Activated CD4-positive, alpha-beta T cell treated with anti-CD3 and anti-CD28 coated beads for 24 hours (primary cell): Measurements from ENCODE around the gene LEFTY1.
A peak's percentile ranks its signal among the peaks of the same experiment; 100 is the strongest.
"Not testable (repeated sequence)": the region's sequence is repeated elsewhere in the genome, so short reads cannot be mapped to it uniquely, and the experiment has no call there.

Experiments used
- DNase-seq, 2 donors: peaks; one replicate each; pipeline ENCODE4 v3.0.0-alpha.2; 2020; ENCODE audit warnings: low read depth in 2 of 2

Gene LEFTY1

DNA sequence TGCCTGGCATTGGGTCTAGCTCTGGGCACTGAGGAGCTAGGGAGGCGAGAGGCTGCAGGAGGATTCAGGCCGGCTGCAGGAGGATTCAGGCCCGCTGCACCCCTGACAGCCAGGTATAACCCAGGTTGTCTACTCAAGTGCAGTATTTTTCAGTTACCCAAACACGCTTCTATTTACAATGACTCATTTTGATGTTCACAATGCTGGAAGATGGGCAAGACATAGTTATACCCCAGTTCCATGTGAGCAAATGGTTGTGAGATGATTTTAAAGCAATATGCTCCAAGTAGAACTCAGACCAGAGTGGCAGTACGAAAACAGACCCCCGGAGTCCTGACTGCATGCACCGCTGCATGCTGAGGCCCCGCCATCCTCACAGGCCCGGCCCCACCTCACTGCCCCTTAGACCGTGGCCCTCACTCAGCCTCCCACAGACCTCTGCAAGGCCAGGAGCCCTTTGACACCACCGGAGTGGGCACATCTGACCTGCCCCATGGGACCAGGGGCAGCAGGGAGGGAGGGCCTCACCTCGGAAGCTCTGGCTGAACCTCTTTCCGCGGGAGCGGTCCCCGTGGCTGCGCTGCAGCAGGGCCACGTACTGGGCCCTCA is 553 bp downstream of the LEFTY1 start:
- DNase-seq: no peak

DNA sequence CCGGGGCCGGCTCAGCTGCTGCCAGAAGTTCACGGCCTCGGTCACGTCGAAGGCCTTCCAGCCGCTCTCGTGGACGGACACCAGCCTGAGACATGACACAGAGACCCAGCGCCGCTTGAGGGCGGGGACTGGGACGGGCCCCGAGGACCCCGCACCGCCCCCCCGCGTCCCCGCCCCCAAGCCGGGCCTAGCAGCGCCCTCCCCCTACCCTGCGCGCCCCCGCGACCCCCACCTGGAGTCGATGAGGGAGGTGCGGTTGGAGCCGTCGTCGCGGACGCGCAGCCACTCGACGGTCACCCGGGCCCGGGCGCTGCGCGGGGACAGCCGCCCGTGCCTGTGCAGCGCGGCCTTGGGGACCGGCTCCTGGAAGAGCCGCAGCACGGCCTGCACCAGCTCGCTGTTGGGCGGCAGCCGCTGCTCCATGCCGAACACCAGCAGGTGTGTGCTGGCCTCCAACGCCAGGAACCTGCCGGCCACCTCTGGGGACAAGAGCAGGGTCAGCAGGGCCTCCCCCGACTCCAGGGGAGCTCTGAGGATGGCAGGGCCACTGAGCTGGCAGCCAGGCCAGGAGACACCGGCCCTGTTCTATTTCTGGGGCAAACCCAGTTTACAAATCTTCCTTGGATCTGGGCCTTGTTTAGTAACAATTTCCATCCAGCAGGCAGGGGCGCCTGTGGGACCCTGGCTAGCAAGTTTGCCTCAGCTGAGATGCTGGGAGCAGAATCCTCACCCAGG is 1.2 kb downstream of the LEFTY1 start:
- DNase-seq: not testable (repeated sequence)

DNA sequence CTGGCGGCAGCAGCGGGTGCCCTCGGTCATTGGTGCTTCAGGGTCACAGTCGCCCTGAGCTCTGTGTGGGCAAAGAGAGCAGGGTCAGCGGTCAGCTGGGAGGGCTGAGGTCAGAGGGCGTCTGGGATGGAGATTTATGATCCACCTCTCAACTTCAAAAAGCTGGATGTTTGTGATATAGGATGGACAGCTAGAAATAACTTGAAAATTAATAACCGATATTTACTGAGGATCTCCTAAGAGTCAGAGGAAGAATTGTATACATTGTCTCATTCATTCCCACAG is 2.0 kb downstream of the LEFTY1 start:
- no peak for DNase-seq

DNA sequence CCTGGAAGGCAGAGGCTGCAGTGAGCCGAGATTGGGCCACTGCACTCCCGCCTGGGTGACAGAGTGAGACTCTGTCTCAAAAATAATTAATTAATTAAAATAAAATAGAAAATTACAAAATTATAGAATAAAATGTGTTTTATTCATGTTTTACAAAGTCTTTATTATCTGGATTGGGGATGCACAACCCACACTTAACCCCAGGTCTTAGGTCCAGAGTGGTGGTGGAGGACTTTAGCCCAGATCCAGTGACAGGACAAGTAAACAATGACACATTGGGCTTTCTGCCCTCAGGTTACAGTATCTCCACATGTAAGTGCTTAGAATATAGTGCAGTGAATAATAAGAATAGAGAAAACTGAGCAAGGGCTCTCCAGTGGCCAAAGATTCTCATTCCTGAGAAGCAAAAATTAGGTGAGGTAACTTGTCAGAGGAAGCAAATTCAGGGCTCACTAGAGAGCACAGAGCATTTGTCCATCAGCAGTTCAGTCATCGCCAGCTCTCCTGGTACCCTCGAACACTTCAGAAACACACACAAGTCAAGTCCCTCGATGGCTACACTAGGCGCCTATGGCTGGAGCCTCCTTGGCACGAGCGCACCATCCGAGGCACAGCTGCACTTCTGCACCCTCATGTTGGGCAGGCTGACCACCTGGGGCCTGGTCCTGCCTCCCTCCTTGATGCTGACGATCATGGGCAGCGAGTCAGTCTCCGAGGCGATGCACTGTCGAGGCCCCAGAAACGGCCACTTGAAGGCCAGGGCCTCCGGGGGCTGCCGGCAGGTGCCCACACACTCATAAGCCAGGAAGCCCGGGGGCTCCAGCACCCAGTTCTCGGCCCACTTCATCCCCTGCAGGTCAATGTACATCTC is 2.6 kb downstream of the LEFTY1 start:
- DNase-seq: no peak

DNA sequence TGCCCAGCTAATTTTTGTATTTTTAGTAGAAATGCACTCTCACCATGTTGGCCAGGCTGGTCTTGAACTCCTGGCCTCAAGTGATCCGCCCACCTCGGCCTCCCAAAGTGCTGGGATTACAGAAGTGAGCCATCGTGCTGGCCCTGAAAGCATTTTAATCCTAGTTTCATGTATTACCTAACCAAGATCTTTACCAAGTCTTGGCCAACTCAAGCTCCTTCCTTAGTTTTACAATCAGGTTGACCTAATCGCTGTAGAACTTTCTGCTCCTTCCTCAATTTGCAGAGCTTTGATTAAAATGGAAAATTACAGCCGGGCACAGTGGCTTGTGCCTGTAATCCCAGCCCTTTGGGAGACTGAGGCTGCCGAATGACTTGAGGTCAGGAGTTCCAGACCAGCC is 3.6 kb downstream of the LEFTY1 start:
- no peak for DNase-seq

DNA sequence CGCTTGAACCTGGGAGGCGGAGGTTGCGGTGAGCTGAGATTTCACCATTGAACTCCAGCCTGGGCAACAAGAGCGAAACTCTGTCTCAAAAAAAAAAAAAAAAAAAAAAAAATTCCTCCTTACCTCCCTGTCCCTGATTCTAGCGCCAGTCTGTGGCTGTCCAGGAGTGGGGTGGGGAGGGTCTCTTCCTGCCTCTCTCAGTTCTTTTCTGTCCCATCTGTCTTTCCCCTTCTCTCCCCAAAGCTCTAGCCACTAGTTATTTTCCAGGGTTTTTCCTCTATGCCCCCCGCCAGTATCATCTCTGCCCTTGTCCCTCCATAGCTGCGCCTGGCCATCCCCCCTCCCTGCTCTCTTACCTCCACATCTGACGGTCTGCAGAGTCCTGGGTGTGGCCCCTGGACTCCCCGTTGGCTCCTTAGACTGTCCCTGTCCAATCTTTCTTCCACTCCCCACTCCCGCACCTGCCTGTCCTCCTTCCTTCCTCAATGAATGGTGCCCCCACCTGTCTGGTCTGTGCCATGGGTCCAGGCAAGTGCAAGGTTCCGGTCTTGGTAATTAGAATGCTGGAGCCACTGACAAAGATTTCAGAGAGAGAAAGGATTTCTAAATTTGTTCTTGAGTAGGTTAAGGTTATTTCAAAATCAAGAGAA is 5.2 kb downstream of the LEFTY1 start:
- DNase-seq: no peak

DNA sequence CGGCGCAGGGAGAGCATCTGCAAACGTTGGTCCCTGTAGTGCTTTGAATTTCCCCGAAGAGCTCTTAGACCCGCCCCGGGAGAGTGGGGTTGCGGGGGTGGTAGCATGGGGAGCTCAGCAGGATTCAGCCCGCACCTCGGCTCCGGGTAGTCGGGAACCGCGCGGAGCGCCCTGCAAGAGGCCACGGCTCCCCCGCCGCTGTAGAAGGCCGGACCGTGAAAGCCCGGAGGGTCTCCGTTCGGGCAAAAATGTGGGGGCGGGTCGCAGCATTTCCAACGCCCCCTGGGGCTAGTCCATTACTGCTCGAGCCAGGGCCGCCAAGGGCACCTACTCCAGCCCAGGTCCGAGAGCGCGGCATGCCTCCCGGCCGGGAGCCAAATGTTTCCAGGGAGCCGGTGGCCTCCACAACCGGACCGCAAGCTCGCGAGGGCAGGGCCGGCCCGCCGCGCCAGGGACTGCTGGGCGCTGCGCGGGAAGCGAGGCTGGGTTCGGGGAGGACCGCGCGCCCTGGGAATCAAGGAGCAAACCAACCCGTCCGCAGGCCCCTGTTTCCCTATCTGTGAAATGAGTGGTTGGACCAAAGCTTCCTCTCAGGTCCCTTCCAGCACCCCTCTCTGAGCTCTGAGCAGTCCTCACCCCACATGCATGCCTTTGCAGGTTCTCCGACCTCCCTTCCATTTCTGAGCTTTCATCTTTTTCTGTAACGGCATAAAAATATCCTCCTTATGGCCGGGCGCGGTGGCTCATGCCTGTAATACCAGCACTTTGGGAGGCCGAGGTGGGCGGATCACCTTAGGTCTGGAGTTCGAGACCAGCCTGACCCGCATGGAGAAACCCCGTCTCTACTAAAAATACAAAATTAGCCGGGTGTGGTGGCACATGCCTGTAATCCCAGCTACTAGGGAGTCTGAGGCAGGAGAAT is 6.0 kb downstream of the LEFTY1 start:
- peak in 1 of 2 donors; percentile 24 for DNase-seq

DNA sequence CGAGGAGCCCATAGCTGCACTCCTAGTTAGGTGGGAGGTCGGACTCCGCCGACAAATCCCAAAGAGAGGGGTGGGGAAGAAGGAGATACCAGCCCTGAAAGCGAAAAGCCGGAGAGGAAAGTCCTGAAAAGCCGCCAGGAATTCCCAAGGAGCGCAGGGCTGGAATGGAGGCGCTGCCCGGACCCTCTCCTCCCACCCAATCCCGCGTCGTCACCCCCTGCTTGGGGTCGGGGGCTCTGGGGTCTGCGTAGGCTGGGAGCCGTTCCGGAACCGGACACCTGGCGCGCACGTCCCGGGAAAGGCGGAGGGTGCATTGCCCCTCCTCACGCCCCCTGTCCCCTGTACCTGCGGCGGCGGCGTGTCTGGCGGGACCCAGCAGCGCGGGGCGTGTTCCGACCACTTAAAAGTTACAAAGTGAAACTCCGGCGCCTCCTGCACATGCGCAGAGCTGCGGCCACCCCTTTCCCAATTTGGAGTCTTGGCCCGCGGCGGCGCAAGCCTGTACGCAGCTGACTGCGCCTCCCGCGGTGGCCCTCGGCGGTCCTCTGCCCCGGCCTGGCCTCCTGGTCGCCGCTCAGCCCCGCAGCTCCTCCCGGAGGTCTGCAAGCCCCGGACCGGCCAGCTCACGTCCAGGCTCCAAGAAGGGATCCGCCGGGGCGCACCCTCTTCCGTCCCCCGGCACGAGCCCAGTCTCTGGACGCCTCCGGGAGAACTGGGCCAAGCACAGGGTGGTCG is 6.8 kb downstream of the LEFTY1 start, which contains the start of gene TMEM63A:
Gene TMEM63A (minus strand): TSS at position 422 of the 735 bp plus-strand sequence. CDS start 4,800 bp downstream, outside the sequence.
- peak; percentile 82 to 84 for DNase-seq

DNA sequence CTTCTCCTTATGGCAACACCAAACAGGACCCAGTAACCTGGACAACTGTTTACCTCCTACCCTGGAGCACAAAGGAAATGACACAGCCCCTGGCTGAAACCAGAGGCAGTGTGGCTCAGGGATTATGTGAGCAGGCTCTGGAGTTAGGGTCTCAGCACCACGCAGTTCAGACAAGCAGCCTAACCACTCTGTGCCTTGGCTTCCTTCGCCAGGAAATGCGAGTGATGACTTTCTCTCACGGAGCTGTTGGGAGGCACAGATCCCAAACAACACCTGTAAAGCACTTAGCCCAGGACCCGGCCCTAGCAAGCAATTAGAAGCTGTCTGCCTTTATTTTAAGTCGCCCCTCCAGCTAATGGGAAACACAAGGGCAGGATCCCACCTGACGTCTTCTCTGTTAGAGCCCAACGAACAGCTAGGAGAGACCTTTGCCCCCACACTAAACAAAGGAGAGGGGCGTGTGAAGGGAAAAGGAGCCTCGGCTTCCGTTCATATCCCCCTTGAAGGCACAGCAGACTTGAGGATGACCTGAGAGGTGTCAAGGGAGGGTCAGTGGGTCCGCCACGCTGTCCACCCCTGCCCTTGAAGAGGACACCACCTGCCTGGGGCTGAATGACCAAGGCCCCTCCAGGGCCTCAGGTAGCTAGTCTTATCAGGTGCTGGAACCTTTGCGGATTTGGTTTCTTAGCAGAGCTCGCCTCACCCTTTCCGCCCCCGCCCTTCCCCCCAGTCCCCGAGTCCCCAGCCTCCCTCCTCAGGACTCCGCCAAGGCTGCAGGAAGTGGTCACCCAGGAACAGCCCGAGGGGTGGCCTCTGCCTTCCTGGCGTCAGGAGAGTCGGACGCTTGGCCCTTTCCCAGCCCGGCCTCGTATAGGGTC is 7.6 kb downstream of the LEFTY1 start:
- DNase-seq: peak in 1 of 2 donors; percentile 21

DNA sequence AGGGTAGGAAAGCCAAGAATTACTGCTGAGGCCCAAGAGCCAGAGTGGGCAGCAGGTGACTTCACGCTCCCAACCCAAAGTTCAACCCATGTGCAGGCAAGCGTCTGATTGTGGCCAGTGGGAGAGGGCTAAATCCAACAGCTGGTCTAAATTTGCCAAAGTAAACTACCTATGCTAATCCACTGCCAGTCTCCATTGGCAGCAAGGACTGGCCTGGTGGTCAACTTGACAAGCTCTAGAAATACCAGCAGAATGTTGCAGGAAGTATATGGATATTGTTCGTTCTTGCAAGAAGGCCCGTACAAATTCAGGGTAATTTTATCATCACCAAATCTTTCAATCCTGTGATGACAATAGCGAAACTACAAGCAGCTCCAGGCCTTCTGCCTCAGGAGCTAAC is 8.3 kb downstream of the LEFTY1 start:
- no peak for DNase-seq

DNA sequence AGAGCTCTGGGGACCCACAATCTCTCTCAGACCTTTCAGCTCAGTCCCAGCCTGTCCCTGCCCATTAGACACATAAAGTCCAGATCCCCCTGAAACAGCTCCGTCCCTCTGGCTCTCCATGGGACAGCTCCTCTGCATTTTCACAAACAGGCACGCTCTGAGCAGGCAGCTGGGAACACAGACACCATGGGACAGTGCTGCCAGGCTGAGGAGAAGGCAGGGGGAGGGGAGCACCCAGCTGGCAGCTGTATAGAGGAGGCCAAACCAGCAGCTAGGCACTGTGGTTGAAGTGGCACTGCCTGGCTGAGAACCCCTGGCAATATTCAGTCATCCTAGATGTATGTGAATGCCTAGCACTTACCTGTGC is 8.7 kb downstream of the LEFTY1 start:
- no peak for DNase-seq

DNA sequence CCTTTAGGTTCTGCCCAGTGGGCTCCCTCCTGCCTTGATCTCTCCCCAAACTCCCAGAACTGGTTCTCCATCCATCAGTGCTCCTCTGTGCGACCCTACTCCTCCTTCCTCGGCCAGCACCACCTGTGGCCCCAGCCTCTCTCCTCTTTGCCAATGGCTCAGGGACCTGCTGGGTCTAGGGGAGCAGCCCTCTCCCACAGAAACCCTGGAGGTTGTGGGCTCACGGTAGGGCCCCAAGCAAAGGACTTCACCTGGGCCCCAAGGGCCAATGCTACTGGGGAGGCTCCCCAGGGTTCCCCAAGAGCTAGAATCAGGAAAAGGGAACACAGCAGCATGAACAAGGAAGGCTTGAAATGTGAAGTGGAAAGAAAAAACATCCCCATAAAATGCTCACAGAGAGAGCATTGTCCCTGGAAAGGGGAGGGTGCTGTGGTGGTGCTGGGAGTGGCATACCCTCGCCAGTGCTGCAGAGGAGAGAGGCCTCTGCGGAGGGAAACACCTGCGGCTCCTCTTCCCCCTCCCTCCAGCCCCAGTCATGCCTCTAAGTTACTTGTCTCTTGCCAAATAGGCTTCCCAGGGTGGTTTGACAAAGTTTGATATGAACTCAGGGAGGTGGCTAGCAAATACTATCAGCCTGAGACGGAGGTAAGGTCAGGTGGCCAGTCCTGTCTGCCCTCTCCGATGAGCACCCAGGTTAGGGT is 9.3 kb downstream of the LEFTY1 start:
- no peak for DNase-seq

DNA sequence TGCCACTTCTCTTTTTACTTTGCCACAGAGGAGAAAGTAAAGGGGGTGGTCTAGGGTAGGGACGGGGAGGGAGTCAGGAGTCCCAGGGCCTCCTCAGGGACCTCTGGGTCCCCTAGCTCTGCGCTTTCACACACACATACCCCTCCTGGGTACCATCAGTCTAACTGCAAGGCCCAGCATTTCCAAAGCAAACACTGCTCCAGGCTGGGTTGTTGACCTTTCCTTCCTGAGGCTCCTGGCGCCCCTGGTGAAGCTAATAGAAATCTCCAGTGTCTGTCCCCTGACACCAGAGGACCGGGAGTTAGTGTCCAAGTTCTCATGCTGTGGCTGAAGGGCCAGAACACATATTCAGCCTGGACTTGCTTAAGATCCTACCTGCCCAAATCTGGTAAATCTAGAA is 10.7 kb downstream of the LEFTY1 start:
- DNase-seq: no peak

DNA sequence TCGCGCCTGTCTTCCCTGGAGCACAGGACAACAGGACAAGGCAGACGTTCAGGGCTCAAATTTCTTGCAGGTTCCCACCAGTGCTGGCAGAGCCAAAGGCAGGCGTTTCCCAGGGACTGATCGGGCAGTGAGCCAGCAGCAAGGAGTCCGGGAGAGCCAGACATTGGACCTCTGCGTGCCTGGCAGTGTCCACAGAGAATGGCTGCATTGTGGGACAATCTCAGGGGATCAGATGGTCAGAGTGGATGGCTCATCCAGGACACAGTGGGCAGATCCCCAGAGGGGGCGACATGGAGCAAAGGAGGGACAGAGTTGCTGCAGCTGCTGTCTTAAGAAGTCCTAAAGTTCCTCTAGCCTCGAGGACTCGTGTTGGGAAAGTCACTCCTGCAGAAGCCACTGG is 11.4 kb downstream of the LEFTY1 start:
- no peak for DNase-seq

DNA sequence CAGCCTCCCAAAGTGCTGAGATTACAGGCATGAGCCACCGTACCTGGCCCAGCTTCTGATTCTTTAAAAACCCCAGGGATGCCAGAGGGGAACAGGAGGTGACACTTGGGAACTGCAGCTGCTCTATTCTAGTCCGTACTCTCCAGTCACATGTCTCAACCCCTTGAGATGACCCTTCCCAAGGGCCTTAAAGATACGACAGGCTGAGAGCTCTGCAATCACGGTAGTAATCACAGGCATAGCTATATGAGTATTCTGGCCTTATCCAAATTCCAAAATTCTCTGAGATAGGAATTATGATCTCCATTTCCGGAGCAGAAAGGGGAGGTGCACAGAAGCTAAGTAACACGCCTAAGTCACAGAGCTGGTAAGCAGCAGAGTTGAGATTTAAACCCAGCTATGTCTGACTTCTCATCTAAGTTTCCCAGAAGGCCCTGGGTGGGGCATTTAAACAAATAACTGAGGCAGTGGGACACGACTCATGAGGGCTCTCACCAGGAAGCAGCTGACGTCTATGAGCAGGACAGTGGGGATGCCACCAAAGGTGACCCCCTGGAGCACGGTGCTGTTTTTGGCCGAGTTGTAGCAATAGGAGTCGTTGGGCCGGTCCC is 11.9 kb downstream of the LEFTY1 start:
- no peak for DNase-seq

DNA sequence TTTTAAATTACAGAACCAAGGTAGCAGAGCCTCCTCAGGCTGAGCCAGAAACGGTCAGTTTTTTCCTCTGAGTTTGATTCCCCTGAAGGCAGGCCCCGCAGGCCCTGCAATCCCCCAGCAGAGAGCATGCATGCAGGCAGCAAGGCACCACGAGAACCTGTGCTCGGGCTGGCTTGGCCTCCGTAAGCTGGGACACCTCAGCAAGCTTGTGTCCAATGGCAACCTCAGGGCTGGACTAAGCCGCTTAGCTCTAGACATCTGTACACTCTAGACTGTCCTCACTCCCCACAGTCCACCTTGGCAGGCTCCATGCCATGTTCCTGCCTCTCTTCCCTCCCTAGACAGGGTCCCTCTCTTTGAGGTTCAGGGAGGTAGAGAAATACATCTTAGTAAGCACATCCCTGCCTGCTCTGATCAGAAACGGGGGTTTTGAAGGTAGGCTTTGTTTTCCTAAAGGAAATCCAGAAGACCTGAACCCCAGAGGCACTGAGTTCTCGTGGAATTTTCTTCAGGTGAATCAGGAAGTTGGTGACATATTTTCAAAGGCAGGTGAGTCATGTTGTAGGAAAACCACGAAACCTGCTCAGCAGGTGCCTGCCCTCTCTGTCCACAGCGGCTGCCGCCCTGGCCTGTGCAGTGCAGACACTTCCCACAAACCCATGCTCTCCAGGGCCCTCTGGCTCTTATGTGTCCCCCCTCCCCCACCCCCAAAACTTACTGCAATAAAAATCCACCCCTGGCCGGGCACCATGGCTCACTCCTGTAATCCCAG is 13.7 kb downstream of the LEFTY1 start:
- DNase-seq: no peak

DNA sequence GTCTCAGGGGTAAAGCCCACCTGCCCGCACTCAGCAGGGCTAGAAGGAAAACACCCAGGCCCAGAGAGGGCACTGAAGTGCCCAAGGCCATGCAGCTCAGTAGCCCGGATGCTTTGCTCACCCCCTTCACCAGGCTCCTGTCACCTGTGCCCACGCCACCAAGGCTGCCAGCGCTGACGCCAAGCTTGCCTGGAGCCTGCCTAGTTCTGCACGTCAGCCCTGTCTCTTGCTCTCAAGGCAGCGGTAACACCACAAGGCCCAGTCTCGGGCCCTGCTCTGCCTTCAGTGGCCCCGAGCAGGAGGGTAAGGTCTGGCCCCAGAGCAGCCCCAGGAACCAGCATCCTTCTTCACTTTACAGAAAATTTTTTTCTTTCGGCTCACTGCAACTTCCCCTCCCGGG is 14.5 kb downstream of the LEFTY1 start:
- DNase-seq: no peak
